GM06990 (cell line): ENCODE results near the gene TTC28.

Experiments used
- DNase-seq: peaks from one replicate; pipeline ENCODE4 v3.0.0-alpha.2; 2011; ENCODE audit not compliant: insufficient read length; ENCODE audit errors: extremely low read depth
- H3K27me3 ChIP-seq: replicated peaks from 2 replicates; pipeline ENCODE4 v1.6.0; 2011; ENCODE audit warnings: low read length; ENCODE audit not compliant: control insufficient read depth, insufficient read depth
- H3K36me3 ChIP-seq: 2 replicates; pipeline ENCODE4 v1.5.1; 2011; ENCODE audit warnings: low read length; ENCODE audit not compliant: control insufficient read depth, insufficient read depth
- H3K4me3 ChIP-seq: replicated peaks from 2 replicates; pipeline ENCODE4 v1.5.1; 2011; ENCODE audit warnings: low read depth, mild to moderate bottlenecking, control low read depth, low read length
- CTCF ChIP-seq: IDR thresholded peaks from 2 replicates; pipeline ENCODE4 v1.5.1; 2011; ENCODE audit warnings: low read length, control low read depth, mild to moderate bottlenecking, inconsistent platforms; ENCODE audit not compliant: insufficient read depth, poor library complexity, severe bottlenecking

Gene TTC28

GRCh38 chr22:28394513-28395110 lies 285.0 kb downstream of the TTC28 start:
- Histone ChIP-seq H3K27me3 (no peaks in the 10 kb centered on the region; the same call in none of the 2 replicates), H3K36me3 (no peaks in the 10 kb centered on the region), H3K4me3 (no peak overlapping the region)
- DNase-seq: no peak
- TF ChIP-seq CTCF: no peak

GRCh38 chr22:28381429-28382167 lies 298.0 kb downstream of the TTC28 start:
- no peak for DNase-seq
- H3K36me3 ChIP-seq: no peaks in the 10 kb centered on the region
- TF ChIP-seq CTCF: no peak
- H3K27me3 ChIP-seq: peaks cover 1% of the 10 kb centered on the region; the same call in 1 of the 2 replicates
- no peak overlapping the region for H3K4me3 ChIP-seq

DNA sequence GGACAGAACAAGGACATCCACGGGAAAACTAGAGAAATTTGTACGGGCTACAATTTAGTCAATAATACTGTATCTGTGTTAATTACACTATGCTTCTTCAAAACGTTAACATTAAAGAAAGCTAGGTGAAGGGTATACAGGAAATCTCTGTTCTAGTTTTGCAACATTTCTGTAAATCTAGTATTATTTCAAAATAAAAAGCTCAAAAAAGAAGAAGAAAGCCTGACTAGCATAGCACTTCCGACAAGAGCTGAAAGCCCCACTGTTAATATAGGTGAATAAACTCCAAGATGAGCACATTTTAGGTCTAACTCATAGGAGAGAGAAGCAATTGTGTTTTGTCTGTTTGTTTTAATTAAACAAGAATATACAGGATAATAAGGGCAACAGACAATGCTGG lies 299.7 kb downstream of the TTC28 start:
- no peak for TF ChIP-seq CTCF
- Histone ChIP-seq H3K36me3 (no peaks in the 10 kb centered on the region), H3K4me3 (no peak overlapping the region), H3K27me3 (peaks cover 1% of the 10 kb centered on the region; the same call in 1 of the 2 replicates)
- DNase-seq: no peak

DNA sequence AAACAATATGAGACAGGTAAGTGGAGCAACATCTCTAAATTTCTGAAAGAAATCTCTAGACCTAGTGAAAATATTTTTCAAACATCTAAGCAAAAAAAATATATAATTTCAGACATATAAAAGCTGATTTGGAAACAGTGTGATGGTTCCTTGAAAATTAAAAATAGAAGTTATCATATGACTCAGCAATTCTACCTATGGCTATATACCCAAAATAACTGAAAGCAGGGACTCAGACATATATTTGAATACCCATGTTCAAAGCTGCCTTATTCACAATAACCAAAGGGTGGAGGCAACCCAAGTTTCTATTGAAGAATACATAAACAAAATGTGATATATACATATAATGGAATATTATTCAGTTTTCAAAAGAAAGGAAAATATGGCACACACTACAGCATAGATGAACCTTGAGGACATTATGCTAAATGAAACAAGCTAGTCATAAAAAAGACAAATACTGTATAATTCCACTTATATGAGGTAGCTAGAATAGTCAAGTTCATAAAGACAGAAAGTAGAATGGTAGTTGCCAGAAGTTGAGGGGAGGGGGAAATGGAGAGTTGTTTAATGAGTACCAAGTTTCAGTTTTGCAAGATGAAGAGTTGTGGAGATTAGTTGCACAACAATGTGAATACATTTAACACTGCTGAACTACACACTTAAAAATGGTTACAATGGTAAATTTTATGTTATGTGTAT lies 300.4 kb downstream of the TTC28 start:
- no peak for TF ChIP-seq CTCF
- DNase-seq: no peak
- H3K36me3 ChIP-seq: no peaks in the 10 kb centered on the region
- no peak overlapping the region for H3K4me3 ChIP-seq
- H3K27me3 ChIP-seq: peaks cover 1% of the 10 kb centered on the region; the same call in 1 of the 2 replicates

DNA sequence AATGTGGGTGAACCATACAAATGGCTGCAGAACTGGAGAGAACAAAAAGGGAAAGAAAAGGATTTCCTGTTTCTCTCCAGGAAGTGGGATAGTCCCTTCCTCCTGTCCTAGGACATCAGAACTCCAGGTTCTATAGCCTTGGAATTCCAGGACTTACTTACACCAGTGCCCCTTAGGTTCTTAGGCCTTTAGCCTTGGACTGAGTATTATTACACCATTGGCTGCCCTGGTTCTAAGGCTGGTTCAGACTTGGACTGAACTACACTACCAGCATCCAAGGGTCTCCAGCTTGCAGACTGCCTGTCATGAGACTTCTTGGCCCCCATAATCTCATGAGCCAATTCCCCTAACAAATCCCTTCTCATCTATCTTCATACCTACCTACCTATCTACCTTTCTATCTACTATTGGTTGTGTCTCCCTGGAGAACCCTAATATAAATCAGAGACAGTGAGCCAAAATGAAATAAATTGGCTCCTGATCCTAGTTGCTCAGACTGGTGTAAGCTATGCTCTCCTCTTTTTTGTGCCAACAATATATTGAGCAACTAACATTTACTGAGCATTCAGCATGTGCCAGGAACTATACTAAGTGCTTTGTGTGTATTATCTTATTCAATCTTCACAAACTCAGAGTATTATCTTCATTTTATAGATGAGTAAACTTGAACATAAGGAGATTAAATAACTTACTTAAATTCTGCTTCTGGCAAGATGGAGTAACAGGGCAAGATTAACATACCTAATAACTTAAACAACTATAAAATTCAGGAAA lies 303.7 kb downstream of the TTC28 start:
- Histone ChIP-seq H3K36me3 (no peaks in the 10 kb centered on the region), H3K4me3 (no peak overlapping the region), H3K27me3 (peaks cover 1% of the 10 kb centered on the region; the same call in 1 of the 2 replicates)
- TF ChIP-seq CTCF: no peak
- no peak for DNase-seq
